WTC11 (cell line): Measurements from ENCODE around the gene CCDC152. TPM values are rescaled to one million over a fixed set of nuclear protein-coding genes. Genes with fewer than 3 reads are reported as not detected.
"Not testable (repeated sequence)": the region's sequence is repeated elsewhere in the genome, so short reads cannot be mapped to it uniquely, and the experiment has no call there.

Experiments used
- ATAC-seq: fragments of 200-7000 bp; cut with Tn5 transposase; 2 replicates; pipeline ENCODE4 v1.10.0; 2021; ENCODE audit warnings: mild to moderate bottlenecking, moderate library complexity
- CTCF ChIA-PET: fragments of 300-600 bp; sonication (Branson Sonifier 250); formaldehyde crosslinking; loops from one replicate; lab custom pipeline; 2021; ENCODE audit warnings: antibody characterized with exemption; lab: Charles Lee
- POLR2A ChIA-PET: fragments of 350-600 bp; sonication (Branson Sonifier 250); formaldehyde crosslinking; loops from one replicate; lab custom pipeline; 2021; ENCODE audit warnings: antibody characterized with exemption; lab: Charles Lee
- DNase-seq: peaks from one replicate; pipeline ENCODE4 v3.0.0; 2021; ENCODE audit warnings: low spot score
- H3K27ac Mint-ChIP-seq: 2 replicates; pipeline ENCODE4 v1.8.0; 2021; ENCODE audit warnings: mixed read lengths
- H3K27me3 Mint-ChIP-seq: 2 replicates; pipeline ENCODE4 v1.8.0; 2021; ENCODE audit warnings: low read depth, mild to moderate bottlenecking, moderate library complexity, mixed read lengths
- H3K36me3 Mint-ChIP-seq: 2 replicates; pipeline ENCODE4 v1.8.0; 2021; ENCODE audit warnings: mixed read lengths
- H3K4me1 Mint-ChIP-seq: 2 replicates; pipeline ENCODE4 v1.8.0; 2022; ENCODE audit warnings: mixed read lengths
- H3K4me3 Mint-ChIP-seq: 2 replicates; pipeline ENCODE4 v1.8.0; 2021; ENCODE audit warnings: mild to moderate bottlenecking, moderate library complexity, mixed read lengths
- H3K9me3 Mint-ChIP-seq: 2 replicates; pipeline ENCODE4 v1.8.0; 2021; ENCODE audit warnings: mixed read lengths
- GABPB1 ChIP-seq: sonication (generic); formaldehyde crosslinking; IDR thresholded peaks from 2 replicates; pipeline ENCODE4 v1.8.1; 2023; ENCODE audit warnings: mild to moderate bottlenecking, missing genetic modification reagents
- KAT7 ChIP-seq: sonication (generic); formaldehyde crosslinking; IDR thresholded peaks from 2 replicates; pipeline ENCODE4 v1.8.1; 2023; ENCODE audit warnings: missing genetic modification reagents, mild to moderate bottlenecking, borderline replicate concordance
- SMAD3 ChIP-seq: sonication (generic); formaldehyde crosslinking; IDR thresholded peaks from 2 replicates; pipeline ENCODE4 v1.8.0; 2022; ENCODE audit warnings: missing genetic modification reagents, mild to moderate bottlenecking, borderline replicate concordance
- TCF7 ChIP-seq: sonication (generic); formaldehyde crosslinking; IDR thresholded peaks from 2 replicates; pipeline ENCODE4 v1.8.0; 2022; ENCODE audit warnings: mild to moderate bottlenecking, low read depth, missing genetic modification reagents, moderate library complexity
- ZNF121 ChIP-seq: sonication (generic); formaldehyde crosslinking; IDR thresholded peaks from 2 replicates; pipeline ENCODE4 v1.8.0; 2023; ENCODE audit warnings: missing genetic modification reagents
- ZNF671 ChIP-seq: fragments of 250-450 bp; sonication (Bioruptor Pico); IDR thresholded peaks from 2 replicates; pipeline ENCODE4 v1.8.0; 2021; ENCODE audit warnings: mild to moderate bottlenecking
- total RNA-seq: library from RNA; stranded (reverse); gene quantifications from 3 replicates; pipeline ENCODE4 v1.2.3, GENCODE V29; 2021
- TF ChIP-seq, protein P1 (sequence below): sonication (generic); formaldehyde crosslinking; conservative IDR thresholded peaks from 2 replicates; pipeline ENCODE4 v1.8.1; 2022; ENCODE audit warnings: mild to moderate bottlenecking, missing genetic modification reagents
- TF ChIP-seq, protein P2 (sequence below): sonication (generic); formaldehyde crosslinking; IDR thresholded peaks from 2 replicates; pipeline ENCODE4 v1.8.1; 2022; ENCODE audit warnings: missing genetic modification reagents, borderline replicate concordance
- TF ChIP-seq, protein P3 (sequence below): sonication (generic); formaldehyde crosslinking; IDR thresholded peaks from 2 replicates; pipeline ENCODE4 v1.8.1; 2023; ENCODE audit warnings: mild to moderate bottlenecking, missing genetic modification reagents, moderate library complexity
- TF ChIP-seq, protein P4 (sequence below): sonication (generic); formaldehyde crosslinking; IDR thresholded peaks from 2 replicates; pipeline ENCODE4 v1.8.1; 2022; ENCODE audit warnings: low read depth, missing genetic modification reagents, borderline replicate concordance
- TF ChIP-seq, protein P5 (sequence below): sonication (generic); formaldehyde crosslinking; IDR thresholded peaks from 2 replicates; pipeline ENCODE4 v1.8.1; 2022; ENCODE audit warnings: low read depth, mild to moderate bottlenecking, moderate library complexity, missing genetic modification reagents, borderline replicate concordance
- TF ChIP-seq, protein P6 (sequence below): sonication (generic); formaldehyde crosslinking; IDR thresholded peaks from 2 replicates; pipeline ENCODE4 v1.8.0; 2023; ENCODE audit warnings: missing genetic modification reagents, mild to moderate bottlenecking, borderline replicate concordance

The CCDC152 gene
- total RNA-seq, 1 experiment from 2014 or later = 15.1 TPM

DNA sequence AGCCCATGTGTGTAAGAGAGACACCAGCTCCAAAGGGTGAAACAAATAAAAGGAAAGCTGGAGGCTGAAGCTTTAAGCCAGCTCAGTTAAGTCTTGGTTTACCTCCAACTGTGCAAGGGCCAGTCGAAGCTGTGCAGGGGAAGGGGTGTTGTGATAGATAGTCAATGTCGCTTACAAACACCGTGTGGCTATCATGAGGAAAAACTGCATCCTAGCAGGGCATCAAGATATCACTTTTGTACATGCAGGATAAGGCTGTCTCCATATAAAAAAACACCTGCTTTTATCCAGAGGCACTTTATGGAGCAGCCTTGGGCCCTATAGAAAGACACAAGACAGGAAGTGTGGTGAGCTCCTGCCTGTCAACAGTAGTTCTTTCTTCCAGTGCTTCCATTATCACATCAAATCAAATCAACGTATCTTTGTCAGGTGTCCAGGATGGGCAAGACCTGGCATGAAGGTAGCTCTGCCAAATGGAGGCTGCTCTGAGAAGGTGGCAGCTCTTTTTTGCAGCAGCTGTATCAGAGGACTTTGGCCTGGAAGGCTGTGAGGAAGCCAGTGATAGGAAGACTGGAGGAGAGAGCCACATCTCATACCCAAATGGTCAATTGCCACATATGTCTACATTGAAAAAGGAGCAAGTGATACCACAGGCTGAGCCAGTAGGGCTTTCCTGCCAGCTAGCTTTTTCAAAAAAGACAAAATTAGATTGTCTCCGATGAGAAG, 84.4 kb downstream of the CCDC152 start:
- H3K4me1 Mint-ChIP-seq = no peaks in the 10 kb centered on the region
- CTCF ChIA-PET = interaction anchor here (0.7 to 1.4 kb wide), 3 partner anchors 68 to 257 kb away, joined by 3 read pairs; no protein-coding TSS in a partner anchor
- H3K27me3 Mint-ChIP-seq = no peaks in the 10 kb centered on the region
- DNase-seq (no peak), ATAC-seq (no peak)
- H3K4me3 Mint-ChIP-seq = no peak overlapping the region
- peaks cover 3% of the 10 kb centered on the region; the same call in 1 of the 2 replicates for H3K36me3 Mint-ChIP-seq
- POLR2A ChIA-PET = no interaction called here
- peaks cover 33% of the 10 kb centered on the region for H3K9me3 Mint-ChIP-seq
- no peak overlapping the region for H3K27ac Mint-ChIP-seq
- TF ChIP-seq SMAD3 = no peak
- TF ChIP-seq, protein P1, sequence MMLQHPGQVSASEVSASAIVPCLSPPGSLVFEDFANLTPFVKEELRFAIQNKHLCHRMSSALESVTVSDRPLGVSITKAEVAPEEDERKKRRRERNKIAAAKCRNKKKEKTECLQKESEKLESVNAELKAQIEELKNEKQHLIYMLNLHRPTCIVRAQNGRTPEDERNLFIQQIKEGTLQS (CRISPR knock-in tag) = no peak
- TF ChIP-seq TCF7 (CRISPR knock-in tag) = no peak
- no peak for TF ChIP-seq KAT7 (CRISPR knock-in tag)
- TF ChIP-seq, protein P2, sequence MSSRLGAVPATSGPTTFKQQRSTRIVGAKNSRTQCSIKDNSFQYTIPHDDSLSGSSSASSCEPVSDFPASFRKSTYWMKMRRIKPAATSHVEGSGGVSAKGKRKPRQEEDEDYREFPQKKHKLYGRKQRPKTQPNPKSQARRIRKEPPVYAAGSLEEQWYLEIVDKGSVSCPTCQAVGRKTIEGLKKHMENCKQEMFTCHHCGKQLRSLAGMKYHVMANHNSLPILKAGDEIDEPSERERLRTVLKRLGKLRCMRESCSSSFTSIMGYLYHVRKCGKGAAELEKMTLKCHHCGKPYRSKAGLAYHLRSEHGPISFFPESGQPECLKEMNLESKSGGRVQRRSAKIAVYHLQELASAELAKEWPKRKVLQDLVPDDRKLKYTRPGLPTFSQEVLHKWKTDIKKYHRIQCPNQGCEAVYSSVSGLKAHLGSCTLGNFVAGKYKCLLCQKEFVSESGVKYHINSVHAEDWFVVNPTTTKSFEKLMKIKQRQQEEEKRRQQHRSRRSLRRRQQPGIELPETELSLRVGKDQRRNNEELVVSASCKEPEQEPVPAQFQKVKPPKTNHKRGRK (CRISPR knock-in tag) = no peak

DNA sequence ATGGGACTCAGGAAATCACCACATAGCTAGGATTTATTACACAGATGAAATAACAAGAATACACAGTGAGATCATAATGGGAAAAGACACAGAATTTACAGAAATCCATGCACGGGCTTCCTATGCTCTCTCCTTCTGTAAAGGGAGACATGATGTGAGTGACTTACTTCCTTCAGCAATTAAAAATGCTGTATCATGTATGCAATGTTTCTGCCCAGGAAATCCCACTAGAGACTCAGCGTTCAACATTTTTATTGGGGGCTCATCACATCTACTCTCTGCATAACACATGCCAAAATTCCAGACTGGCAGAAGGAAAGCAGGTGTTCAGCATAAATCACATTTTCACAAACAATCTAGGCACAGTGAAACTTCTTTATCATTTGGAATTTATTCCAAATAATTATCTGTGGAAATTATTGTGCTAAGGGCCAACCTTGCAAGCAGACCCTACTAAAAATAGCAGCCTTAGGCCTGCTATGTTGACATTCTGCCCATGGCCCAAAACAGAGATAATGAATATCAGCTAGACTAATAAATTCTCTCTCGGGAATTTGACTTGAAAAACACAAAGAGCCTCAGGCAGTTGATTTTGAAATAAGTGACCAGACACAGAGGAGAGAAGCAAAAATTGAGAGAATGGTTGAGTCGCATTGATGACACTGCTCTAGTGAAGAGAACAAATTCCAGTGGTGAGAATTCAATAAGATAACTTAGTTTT, 86.5 kb downstream of the CCDC152 start:
- DNase-seq (no peak), ATAC-seq (no peak)
- no peak overlapping the region for H3K4me3 Mint-ChIP-seq
- ChIA-PET CTCF (no interaction called here), POLR2A (no interaction called here)
- H3K27me3 Mint-ChIP-seq = no peaks in the 10 kb centered on the region
- TF ChIP-seq, protein P3, sequence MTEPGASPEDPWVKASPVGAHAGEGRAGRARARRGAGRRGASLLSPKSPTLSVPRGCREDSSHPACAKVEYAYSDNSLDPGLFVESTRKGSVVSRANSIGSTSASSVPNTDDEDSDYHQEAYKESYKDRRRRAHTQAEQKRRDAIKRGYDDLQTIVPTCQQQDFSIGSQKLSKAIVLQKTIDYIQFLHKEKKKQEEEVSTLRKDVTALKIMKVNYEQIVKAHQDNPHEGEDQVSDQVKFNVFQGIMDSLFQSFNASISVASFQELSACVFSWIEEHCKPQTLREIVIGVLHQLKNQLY (CRISPR knock-in tag) = no peak
- no peaks in the 10 kb centered on the region for H3K4me1 Mint-ChIP-seq
- H3K27ac Mint-ChIP-seq = no peak overlapping the region
- H3K9me3 Mint-ChIP-seq = peaks cover 23% of the 10 kb centered on the region
- peaks cover 3% of the 10 kb centered on the region; the same call in 1 of the 2 replicates for H3K36me3 Mint-ChIP-seq

DNA sequence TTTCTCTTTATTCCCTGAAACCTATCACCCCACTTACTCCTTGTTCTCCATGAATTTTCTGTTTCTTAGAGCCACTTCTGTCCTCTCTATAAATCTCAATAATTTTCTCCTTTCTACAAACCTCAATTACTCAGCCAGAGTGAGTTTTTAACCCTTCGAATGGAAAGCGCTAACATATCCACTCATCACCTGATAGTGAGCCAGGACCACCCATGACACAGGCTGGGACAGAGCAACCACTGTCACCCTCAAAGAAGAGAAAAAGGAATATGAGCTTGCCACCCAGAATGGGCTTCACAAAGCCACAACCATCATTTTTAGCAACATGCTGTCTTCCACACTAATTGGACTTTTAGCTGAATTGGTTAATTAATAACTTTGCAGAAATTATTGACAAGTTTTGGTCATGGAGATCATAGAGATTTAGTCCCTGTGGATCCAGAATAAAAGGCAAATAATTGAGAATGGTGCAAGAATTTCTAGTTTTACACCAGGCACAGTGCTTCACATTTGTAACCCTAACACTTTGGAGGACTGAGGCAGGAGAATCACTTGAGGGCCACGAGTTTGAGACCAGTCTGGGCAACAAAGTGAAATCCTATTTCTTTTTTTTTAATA, 87.2 kb downstream of the CCDC152 start:
- ATAC-seq (no peak), DNase-seq (no peak)
- no peak overlapping the region for H3K27ac Mint-ChIP-seq
- H3K27me3 Mint-ChIP-seq = no peaks in the 10 kb centered on the region
- CTCF ChIA-PET = no interaction called here
- POLR2A ChIA-PET = no interaction called here
- TF ChIP-seq, protein P4, sequence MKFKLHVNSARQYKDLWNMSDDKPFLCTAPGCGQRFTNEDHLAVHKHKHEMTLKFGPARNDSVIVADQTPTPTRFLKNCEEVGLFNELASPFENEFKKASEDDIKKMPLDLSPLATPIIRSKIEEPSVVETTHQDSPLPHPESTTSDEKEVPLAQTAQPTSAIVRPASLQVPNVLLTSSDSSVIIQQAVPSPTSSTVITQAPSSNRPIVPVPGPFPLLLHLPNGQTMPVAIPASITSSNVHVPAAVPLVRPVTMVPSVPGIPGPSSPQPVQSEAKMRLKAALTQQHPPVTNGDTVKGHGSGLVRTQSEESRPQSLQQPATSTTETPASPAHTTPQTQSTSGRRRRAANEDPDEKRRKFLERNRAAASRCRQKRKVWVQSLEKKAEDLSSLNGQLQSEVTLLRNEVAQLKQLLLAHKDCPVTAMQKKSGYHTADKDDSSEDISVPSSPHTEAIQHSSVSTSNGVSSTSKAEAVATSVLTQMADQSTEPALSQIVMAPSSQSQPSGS (CRISPR knock-in tag) = no peak
- TF ChIP-seq, protein P5, sequence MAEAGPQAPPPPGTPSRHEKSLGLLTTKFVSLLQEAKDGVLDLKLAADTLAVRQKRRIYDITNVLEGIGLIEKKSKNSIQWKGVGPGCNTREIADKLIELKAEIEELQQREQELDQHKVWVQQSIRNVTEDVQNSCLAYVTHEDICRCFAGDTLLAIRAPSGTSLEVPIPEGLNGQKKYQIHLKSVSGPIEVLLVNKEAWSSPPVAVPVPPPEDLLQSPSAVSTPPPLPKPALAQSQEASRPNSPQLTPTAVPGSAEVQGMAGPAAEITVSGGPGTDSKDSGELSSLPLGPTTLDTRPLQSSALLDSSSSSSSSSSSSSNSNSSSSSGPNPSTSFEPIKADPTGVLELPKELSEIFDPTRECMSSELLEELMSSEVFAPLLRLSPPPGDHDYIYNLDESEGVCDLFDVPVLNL (CRISPR knock-in tag) = no peak
- TF ChIP-seq ZNF671 (CRISPR knock-in tag) = no peak
- TF ChIP-seq, protein P6, sequence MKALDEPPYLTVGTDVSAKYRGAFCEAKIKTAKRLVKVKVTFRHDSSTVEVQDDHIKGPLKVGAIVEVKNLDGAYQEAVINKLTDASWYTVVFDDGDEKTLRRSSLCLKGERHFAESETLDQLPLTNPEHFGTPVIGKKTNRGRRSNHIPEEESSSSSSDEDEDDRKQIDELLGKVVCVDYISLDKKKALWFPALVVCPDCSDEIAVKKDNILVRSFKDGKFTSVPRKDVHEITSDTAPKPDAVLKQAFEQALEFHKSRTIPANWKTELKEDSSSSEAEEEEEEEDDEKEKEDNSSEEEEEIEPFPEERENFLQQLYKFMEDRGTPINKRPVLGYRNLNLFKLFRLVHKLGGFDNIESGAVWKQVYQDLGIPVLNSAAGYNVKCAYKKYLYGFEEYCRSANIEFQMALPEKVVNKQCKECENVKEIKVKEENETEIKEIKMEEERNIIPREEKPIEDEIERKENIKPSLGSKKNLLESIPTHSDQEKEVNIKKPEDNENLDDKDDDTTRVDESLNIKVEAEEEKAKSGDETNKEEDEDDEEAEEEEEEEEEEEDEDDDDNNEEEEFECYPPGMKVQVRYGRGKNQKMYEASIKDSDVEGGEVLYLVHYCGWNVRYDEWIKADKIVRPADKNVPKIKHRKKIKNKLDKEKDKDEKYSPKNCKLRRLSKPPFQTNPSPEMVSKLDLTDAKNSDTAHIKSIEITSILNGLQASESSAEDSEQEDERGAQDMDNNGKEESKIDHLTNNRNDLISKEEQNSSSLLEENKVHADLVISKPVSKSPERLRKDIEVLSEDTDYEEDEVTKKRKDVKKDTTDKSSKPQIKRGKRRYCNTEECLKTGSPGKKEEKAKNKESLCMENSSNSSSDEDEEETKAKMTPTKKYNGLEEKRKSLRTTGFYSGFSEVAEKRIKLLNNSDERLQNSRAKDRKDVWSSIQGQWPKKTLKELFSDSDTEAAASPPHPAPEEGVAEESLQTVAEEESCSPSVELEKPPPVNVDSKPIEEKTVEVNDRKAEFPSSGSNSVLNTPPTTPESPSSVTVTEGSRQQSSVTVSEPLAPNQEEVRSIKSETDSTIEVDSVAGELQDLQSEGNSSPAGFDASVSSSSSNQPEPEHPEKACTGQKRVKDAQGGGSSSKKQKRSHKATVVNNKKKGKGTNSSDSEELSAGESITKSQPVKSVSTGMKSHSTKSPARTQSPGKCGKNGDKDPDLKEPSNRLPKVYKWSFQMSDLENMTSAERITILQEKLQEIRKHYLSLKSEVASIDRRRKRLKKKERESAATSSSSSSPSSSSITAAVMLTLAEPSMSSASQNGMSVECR (CRISPR knock-in tag) = no peak
- no peak for TF ChIP-seq ZNF121 (CRISPR knock-in tag)
- peak; percentile 91 for TF ChIP-seq GABPB1 (CRISPR knock-in tag)
- H3K4me3 Mint-ChIP-seq = no peak overlapping the region
- peaks cover 23% of the 10 kb centered on the region for H3K9me3 Mint-ChIP-seq
- no peaks in the 10 kb centered on the region for H3K4me1 Mint-ChIP-seq
- H3K36me3 Mint-ChIP-seq = peaks cover 3% of the 10 kb centered on the region; the same call in 1 of the 2 replicates

DNA sequence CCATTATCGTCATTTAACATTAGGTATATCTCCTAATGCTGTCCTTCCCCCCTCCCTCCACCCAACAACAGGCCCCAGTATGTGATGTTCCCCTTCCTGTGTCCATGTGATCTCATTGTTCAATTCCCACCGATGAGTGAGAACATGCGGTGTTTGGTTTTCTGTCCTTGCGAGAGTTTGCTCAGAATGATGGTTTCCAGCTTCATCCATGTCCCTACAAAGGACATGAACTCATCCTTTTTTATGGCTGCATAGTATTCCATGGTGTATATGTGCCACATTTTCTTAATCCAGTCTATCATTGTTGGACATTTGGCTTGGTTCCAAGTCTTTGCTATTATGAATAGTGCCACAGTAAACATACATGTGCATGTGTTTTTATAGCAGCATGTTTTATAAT, 87.8 kb downstream of the CCDC152 start:
- POLR2A ChIA-PET, ATAC-seq, H3K27ac Mint-ChIP-seq, H3K36me3 Mint-ChIP-seq, H3K4me1 Mint-ChIP-seq, CTCF ChIA-PET, H3K4me3 Mint-ChIP-seq, H3K27me3 Mint-ChIP-seq, DNase-seq: not testable (repeated sequence)
- peaks cover 23% of the 10 kb centered on the region for H3K9me3 Mint-ChIP-seq
